Skeletal muscle tissue (tissue), 4 donors: ENCODE results near the gene ATG12. TPM values are rescaled to one million over a fixed set of nuclear protein-coding genes. Genes with fewer than 3 reads are reported as not detected.

Experiments
- H3K27ac ChIP-seq: one replicate; pipeline ENCODE4 v1.7.0; 2013; ENCODE audit warnings: mild to moderate bottlenecking, low read depth, low read length, inconsistent platforms
- H3K27me3 ChIP-seq, 3 donors: one replicate each; pipeline ENCODE4 v1.7.0; 2013; ENCODE audit warnings: low read length in 3 of 3; ENCODE audit not compliant: control insufficient read depth in 3 of 3, insufficient read depth in 3 of 3
- H3K36me3 ChIP-seq, 3 donors: one replicate each; pipeline ENCODE4 v1.7.0; 2013; ENCODE audit warnings: low read length in 3 of 3; ENCODE audit not compliant: control insufficient read depth in 3 of 3, insufficient read depth in 3 of 3
- H3K4me1 ChIP-seq, 3 donors: one replicate each; pipeline ENCODE4 v1.7.0; 2013; ENCODE audit warnings: low read length in 3 of 3, mild to moderate bottlenecking in 3 of 3; ENCODE audit not compliant: control insufficient read depth in 3 of 3, insufficient read depth in 3 of 3
- H3K4me3 ChIP-seq, 3 donors: one replicate each; pipeline ENCODE4 v1.7.0; 2013; ENCODE audit warnings: low read length in 3 of 3
- H3K9ac ChIP-seq, 3 donors: one replicate each; pipeline ENCODE4 v1.7.0; 2013; ENCODE audit warnings: low read length in 3 of 3, mild to moderate bottlenecking in 3 of 3, moderate library complexity in 2 of 3, low read depth in 1 of 3
- H3K9me3 ChIP-seq, 3 donors: one replicate each; pipeline ENCODE4 v1.7.0; 2013; ENCODE audit warnings: low read length in 3 of 3; ENCODE audit not compliant: control insufficient read depth in 3 of 3
- total RNA-seq: library from RNA; depleted of rRNA; stranded (reverse); fragments of >200 nt; gene quantifications from one replicate; pipeline ENCODE4 v1.2.3, GENCODE V29; 2014
- donor health status: Osteomylitis.

ATG12 gene
- total RNA-seq, 1 donor from 2014 or later = 26.1 TPM

GRCh38 chr5:115796656-115797055, 44.7 kb downstream of the ATG12 start:
- Histone ChIP-seq H3K36me3 (no peaks in the 10 kb centered on the region), H3K9ac (no peak overlapping the region), H3K4me3 (no peak overlapping the region), H3K27ac (no peak overlapping the region), H3K27me3 (no peaks in the 10 kb centered on the region), H3K9me3 (no peaks in the 10 kb centered on the region), H3K4me1 (no peaks in the 10 kb centered on the region)

- H3K9me3 ChIP-seq = no peaks in the 10 kb centered on the region
- H3K27ac ChIP-seq = no peak overlapping the region
- H3K27me3 ChIP-seq = no peaks in the 10 kb centered on the region
- no peaks in the 10 kb centered on the region for H3K4me1 ChIP-seq
- H3K9ac ChIP-seq = no peak overlapping the region
- H3K4me3 ChIP-seq = no peak overlapping the region
- H3K36me3 ChIP-seq = no peaks in the 10 kb centered on the region
Measured at GRCh38 chr5:115795700-115796099, 45.7 kb downstream of the ATG12 start.

- Histone ChIP-seq H3K27me3 (peaks cover 3 to 4% (median 4%) of the 10 kb centered on the region in 3 donors), H3K4me3 (no peak overlapping the region), H3K9me3 (no peaks in the 10 kb centered on the region), H3K36me3 (no peaks in the 10 kb centered on the region), H3K4me1 (peaks cover 0 to 3% (median 0%) of the 10 kb centered on the region in 3 donors), H3K9ac (no peak overlapping the region), H3K27ac (no peak overlapping the region)
Measured at GRCh38 chr5:115788440-115788839, 52.9 kb downstream of the ATG12 start.

GRCh38 chr5:115787426-115787825, 53.9 kb downstream of the ATG12 start:
- H3K27me3 ChIP-seq = peaks cover 3 to 4% (median 4%) of the 10 kb centered on the region in 3 donors
- H3K9ac ChIP-seq = no peak overlapping the region
- no peak overlapping the region for H3K27ac ChIP-seq
- no peak overlapping the region for H3K4me3 ChIP-seq
- no peaks in the 10 kb centered on the region for H3K36me3 ChIP-seq
- H3K4me1 ChIP-seq = peaks cover 0 to 3% (median 0%) of the 10 kb centered on the region in 3 donors
- H3K9me3 ChIP-seq = no peaks in the 10 kb centered on the region

GRCh38 chr5:115785381-115786065, 55.8 kb downstream of the ATG12 start:
- H3K9ac ChIP-seq = no peak overlapping the region
- H3K9me3 ChIP-seq = no peaks in the 10 kb centered on the region
- H3K27ac ChIP-seq = no peak overlapping the region
- no peaks in the 10 kb centered on the region for H3K36me3 ChIP-seq
- H3K4me1 ChIP-seq = peaks cover 0 to 3% (median 0%) of the 10 kb centered on the region in 3 donors
- H3K4me3 ChIP-seq = no peak overlapping the region
- H3K27me3 ChIP-seq = peaks cover 2 to 4% (median 3%) of the 10 kb centered on the region in 3 donors

GRCh38 chr5:115778417-115778816, 62.9 kb downstream of the ATG12 start:
- H3K9ac ChIP-seq = no peak overlapping the region
- no peaks in the 10 kb centered on the region for H3K36me3 ChIP-seq
- H3K27me3 ChIP-seq = no peaks in the 10 kb centered on the region
- no peaks in the 10 kb centered on the region for H3K4me1 ChIP-seq
- H3K9me3 ChIP-seq = no peaks in the 10 kb centered on the region
- H3K4me3 ChIP-seq = no peak overlapping the region
- no peak overlapping the region for H3K27ac ChIP-seq

Other genes with a start within 250 kb of the ATG12 start
- gene TICAM2, start 239.1 kb downstream of the ATG12 start, total RNA-seq = 2.6 TPM
- gene TMED7, start 215.5 kb downstream of the ATG12 start, total RNA-seq = 50.1 TPM
- 24.0 TPM for gene CDO1, start 24.9 kb downstream of the ATG12 start, total RNA-seq
- 92.4 TPM for gene AP3S1, start 370 bp upstream of the ATG12 start, total RNA-seq
- gene LVRN, start 120.9 kb upstream of the ATG12 start, total RNA-seq = 1.6 TPM
- gene ARL14EPL, start 190.9 kb upstream of the ATG12 start, total RNA-seq = not detected
- 37.1 TPM for gene COMMD10, start 243.5 kb upstream of the ATG12 start, total RNA-seq